ENCODE results near the gene TSPAN7.

- no peak for TF ChIP-seq GATA2 (IDR thresholded peaks at IDR 0.05; ENCODE audit: low read depth, low read length)
- TF ChIP-seq GATA3 (IDR thresholded peaks at IDR 0.05; ENCODE audit: low read depth, low read length): no peak
These were observed 118.4 kb downstream of the TSPAN7 start for GRCh38 chrX:38679695-38680094.

All from SH-SY5Y (cell line).